ENCODE data around the gene IL1RAPL2. TPM values are rescaled to one million over a fixed set of nuclear protein-coding genes. Genes with fewer than 3 reads are reported as not detected.
"Not testable (repeated sequence)": the region's sequence is repeated elsewhere in the genome, so short reads cannot be mapped to it uniquely, and the experiment has no call there.

IL1RAPL2 gene
- total RNA-seq, 1 experiment from 2014 or later = not detected

GRCh38 chrX:104523858-104524257 lies 42.1 kb upstream of the IL1RAPL2 start:
- CTCF ChIA-PET = no interaction called here
- in situ Hi-C loops (cut with HindIII; ENCODE audit: low pct_unique_long_range_greater_than_20kb, low sequenced_read_pairs) = no loop called here

GRCh38 chrX:104539081-104539480 lies 26.9 kb upstream of the IL1RAPL2 start:
- ChIA-PET CTCF (no interaction called here), POLR2A (no interaction called here)
- no peaks in the 10 kb centered on the region for H3K9me3 ChIP-seq (ENCODE audit: control insufficient read depth, insufficient read depth, low read depth, low read length)
- in situ Hi-C loops (cut with HindIII; ENCODE audit: low pct_unique_long_range_greater_than_20kb, low sequenced_read_pairs) = no loop called here
- no peaks in the 10 kb centered on the region for H3K4me1 ChIP-seq (ENCODE audit: control insufficient read depth, insufficient read depth, low read length)
- no peaks in the 10 kb centered on the region for H3K36me3 ChIP-seq (ENCODE audit: control insufficient read depth, insufficient read depth, low read length)
- intact Hi-C loops (cut with micrococcal nuclease; ENCODE audit: unreplicated experiment) = no loop called here
- no peak for ATAC-seq
- TF ChIP-seq TCF7L2 (IDR thresholded peaks at IDR 0.05; ENCODE audit: low read depth, low read length) (no peak), POLR2AphosphoS5 (IDR thresholded peaks at IDR 0.05; ENCODE audit: low read depth, low read length) (no peak), CTCF (IDR thresholded peaks at IDR 0.05) (no peak), SIN3A (IDR thresholded peaks at IDR 0.05; ENCODE audit: borderline replicate concordance, insufficient read depth, low read depth, low read length) (no peak), REST (IDR thresholded peaks at IDR 0.05; ENCODE audit: insufficient read depth in 1 of 2, low read depth in 2 of 2, low read length in 1 of 2) (no peak)
- no peaks in the 10 kb centered on the region for H3K27me3 ChIP-seq (ENCODE audit: control insufficient read depth, insufficient read depth, low read length)
- no TSS peak for BruUV-seq (replicated peaks)
- no peak overlapping the region for H3K4me3 ChIP-seq (ENCODE audit: low read depth in 2 of 2, low read length in 2 of 2)
- no peak overlapping the region for H3K27ac ChIP-seq (ENCODE audit: low read length)
- DNase-seq (ENCODE audit: low read depth, low spot score) = no peak

More at GRCh38 chrX:104523858-104524257, 42.1 kb upstream of the IL1RAPL2 start:
- Histone ChIP-seq H3K36me3 (ENCODE audit: control insufficient read depth, insufficient read depth, low read length) (no peaks in the 10 kb centered on the region), H3K9me3 (ENCODE audit: control insufficient read depth, insufficient read depth, low read depth, low read length) (no peaks in the 10 kb centered on the region), H3K27ac (ENCODE audit: low read length) (no peak overlapping the region), H3K27me3 (ENCODE audit: control insufficient read depth, insufficient read depth, low read length) (no peaks in the 10 kb centered on the region), H3K4me1 (ENCODE audit: control insufficient read depth, insufficient read depth, low read length) (no peaks in the 10 kb centered on the region), H3K4me3 (ENCODE audit: low read depth in 2 of 2, low read length in 2 of 2) (no peak overlapping the region)
- POLR2A ChIA-PET = no interaction called here
- no peak for DNase-seq (ENCODE audit: low read depth, low spot score)
- TF ChIP-seq SIN3A (IDR thresholded peaks at IDR 0.05; ENCODE audit: borderline replicate concordance, insufficient read depth, low read depth, low read length) (no peak), TCF7L2 (IDR thresholded peaks at IDR 0.05; ENCODE audit: low read depth, low read length) (no peak), POLR2AphosphoS5 (IDR thresholded peaks at IDR 0.05; ENCODE audit: low read depth, low read length) (no peak), REST (IDR thresholded peaks at IDR 0.05; ENCODE audit: insufficient read depth in 1 of 2, low read depth in 2 of 2, low read length in 1 of 2) (no peak), CTCF (IDR thresholded peaks at IDR 0.05) (no peak)
- ATAC-seq = no peak
- intact Hi-C loops (cut with micrococcal nuclease; ENCODE audit: unreplicated experiment) = no loop called here
- BruUV-seq (replicated peaks) = no TSS peak

- BruUV-seq (replicated peaks); POLR2A ChIA-PET; H3K4me1 ChIP-seq (ENCODE audit: control insufficient read depth, insufficient read depth, low read length); H3K4me3 ChIP-seq (ENCODE audit: low read depth in 2 of 2, low read length in 2 of 2); H3K27ac ChIP-seq (ENCODE audit: low read length); CTCF ChIA-PET; H3K9me3 ChIP-seq (ENCODE audit: control insufficient read depth, insufficient read depth, low read depth, low read length); DNase-seq (ENCODE audit: low read depth, low spot score); intact Hi-C loops (cut with micrococcal nuclease; ENCODE audit: unreplicated experiment); ATAC-seq; H3K27me3 ChIP-seq (ENCODE audit: control insufficient read depth, insufficient read depth, low read length); H3K36me3 ChIP-seq (ENCODE audit: control insufficient read depth, insufficient read depth, low read length); in situ Hi-C loops (cut with HindIII; ENCODE audit: low pct_unique_long_range_greater_than_20kb, low sequenced_read_pairs): not testable (repeated sequence)
Measured at GRCh38 chrX:104542447-104542846, 23.6 kb upstream of the IL1RAPL2 start.
